Measurements from ENCODE around the gene PTPN6. TPM values are rescaled to one million over a fixed set of nuclear protein-coding genes. Genes with fewer than 3 reads are reported as not detected.

The PTPN6 gene
- total and polyA plus RNA-seq, 9 of the 15 experiments (the other 6 are each of a cell fraction or from before 2014, with no cell fraction given): 1.5 to 5.1 (median 3.9) TPM

DNA sequence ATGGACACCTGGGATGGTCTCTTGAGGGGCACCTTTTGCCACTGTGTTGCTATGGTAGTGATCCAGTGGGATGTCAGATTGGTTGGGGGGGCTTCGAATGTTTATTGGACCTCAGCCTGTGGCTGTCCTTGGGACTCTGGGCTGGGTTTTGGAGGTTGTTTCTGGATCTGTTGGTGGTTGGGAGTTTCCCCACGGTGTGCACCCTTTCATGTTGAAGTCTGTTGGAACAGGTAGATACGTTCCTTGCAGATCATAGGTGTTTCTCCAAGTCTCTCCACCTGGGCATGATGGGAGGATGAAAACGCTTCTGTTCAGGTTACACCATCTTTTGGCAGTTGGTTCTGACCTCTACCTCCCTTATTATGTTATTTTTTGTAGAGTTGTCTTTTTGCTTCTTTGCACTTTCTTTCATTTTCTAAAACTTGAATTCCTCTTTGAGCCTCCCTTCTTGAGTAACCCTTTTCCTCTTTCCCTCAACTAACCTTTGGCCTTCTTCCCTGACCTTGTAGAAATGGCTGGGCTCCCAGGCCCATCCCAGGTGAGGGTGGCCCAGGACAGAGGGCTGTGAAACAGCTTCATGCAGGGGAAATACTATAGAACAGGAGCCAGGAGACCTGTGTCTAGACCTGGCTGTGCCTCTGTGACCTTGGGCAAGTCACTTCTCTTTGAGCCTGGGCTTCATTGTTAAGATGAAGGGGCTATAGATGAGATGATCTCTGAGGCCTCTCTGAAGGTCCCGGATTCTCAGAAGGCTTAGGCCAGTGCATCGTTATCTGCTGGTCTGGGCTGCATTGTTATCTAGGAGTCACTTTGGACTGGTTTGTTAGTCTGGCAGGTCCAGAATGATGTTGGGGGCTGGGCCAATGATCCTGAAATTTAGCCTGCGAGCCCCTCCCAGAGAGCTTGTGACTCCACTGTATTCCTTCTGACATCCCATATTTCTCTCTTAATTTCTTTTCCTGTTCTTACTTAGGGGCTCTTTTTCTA is 21.4 kb upstream of the PTPN6 start (continued):
- TF ChIP-seq CEBPB (tag; IDR thresholded peaks at IDR 0.05) (no peak), KHSRP (IDR thresholded peaks at IDR 0.05) (no peak), ZBTB8A (IDR thresholded peaks at IDR 0.05; ENCODE audit: partially characterized antibody) (no peak), ARNT (IDR thresholded peaks at IDR 0.05) (no peak), ARID2 (IDR thresholded peaks at IDR 0.05) (no peak), ZC3H8 (IDR thresholded peaks at IDR 0.05) (no peak), TCFL5 (CRISPR knock-in tag; conservative IDR thresholded peaks at IDR 0.05) (no peak), TFAM (CRISPR knock-in tag; conservative IDR thresholded peaks at IDR 0.05) (no peak), PRDM10 (IDR thresholded peaks at IDR 0.05; ENCODE audit: partially characterized antibody) (no peak), KDM5B (IDR thresholded peaks at IDR 0.05; ENCODE audit: insufficient replicate concordance, low read depth, low read length) (no peak), VEZF1 (CRISPR knock-in tag; IDR thresholded peaks at IDR 0.05) (no peak), FOXA3 (CRISPR knock-in tag; conservative IDR thresholded peaks at IDR 0.05 in 1 of 2, IDR thresholded peaks at IDR 0.05 in 1 of 2) (no peak), ZFP30 (CRISPR knock-in tag; IDR thresholded peaks at IDR 0.05; ENCODE audit: borderline replicate concordance) (no peak), HMG20B (CRISPR knock-in tag; IDR thresholded peaks at IDR 0.05) (no peak), CAMTA2 (CRISPR knock-in tag; conservative IDR thresholded peaks at IDR 0.05) (no peak), NFRKB (IDR thresholded peaks at IDR 0.05; ENCODE audit: low read depth) (0 out of 2 replicates have a peak, but pooled peaks have one; percentile 29), JUND (IDR thresholded peaks at IDR 0.05; ENCODE audit: borderline replicate concordance, low read depth, low read length) (no peak; the same call in 1 of the 2 replicates), JUND (tag; IDR thresholded peaks at IDR 0.05; ENCODE audit: borderline replicate concordance, low read depth, low read length) (no peak; the same call in 2 of the 3 replicates)

Data from K562 (cell line).